Panc1 (cell line): ENCODE data around the gene NR1H2.

Source experiments
- CTCF ChIP-seq: fragments of 450-650 bp; IDR thresholded peaks from 2 replicates; pipeline ENCODE4 v1.5.1; 2017; ENCODE audit warnings: mild to moderate bottlenecking
- POLR2AphosphoS5 ChIP-seq: IDR thresholded peaks from 2 replicates; pipeline ENCODE4 v1.6.1; 2012; ENCODE audit warnings: mild to moderate bottlenecking, low read depth, low read length, moderate library complexity
- REST ChIP-seq, 2 experiments: IDR thresholded peaks; 2 replicates each; pipeline ENCODE4 v1.6.1; 2011 to 2012; ENCODE audit warnings: low read depth in 2 of 2, control low read depth in 1 of 2, low read length in 1 of 2, mild to moderate bottlenecking in 1 of 2, moderate library complexity in 1 of 2; ENCODE audit not compliant: insufficient read depth in 1 of 2
- SIN3A ChIP-seq: IDR thresholded peaks from 2 replicates; pipeline ENCODE4 v1.6.1; 2012; ENCODE audit warnings: low read depth, mild to moderate bottlenecking, low read length, moderate library complexity, borderline replicate concordance; ENCODE audit not compliant: insufficient read depth
- TCF7L2 ChIP-seq: IDR thresholded peaks from 2 replicates; pipeline ENCODE4 v1.6.1; 2011; ENCODE audit warnings: mild to moderate bottlenecking, low read depth, low read length, inconsistent platforms

- TF ChIP-seq POLR2AphosphoS5 (no peak), CTCF (no peak), REST (IDR thresholded peaks at IDR 0.05; ENCODE audit: insufficient read depth in 1 of 2, low read depth in 2 of 2, low read length in 1 of 2) (no peak), SIN3A (no peak), TCF7L2 (no peak)
Measured at GRCh38 chr19:50425581-50425980, 49.3 kb downstream of the NR1H2 start.
